HG03196 (cell line): ENCODE results near the gene BRD3.

Experiments used
- ATAC-seq: cut with Tn5 transposase; IDR thresholded peaks from one replicate; pipeline ENCODE4 v1.9.1; 2021; ENCODE audit not compliant: unreplicated experiment

BRD3 gene

GRCh38 chr9:134066913-134067851 lies 644 bp downstream of the BRD3 start:
- no peak for ATAC-seq

GRCh38 chr9:134066526-134066912 lies 1.3 kb downstream of the BRD3 start:
- no peak for ATAC-seq

- no peak for ATAC-seq
These were observed 2.0 kb downstream of the BRD3 start for GRCh38 chr9:134065612-134066419.

- ATAC-seq = no peak
These were observed 3.1 kb downstream of the BRD3 start for GRCh38 chr9:134064711-134065110.

GRCh38 chr9:134063571-134064450 lies 4.0 kb downstream of the BRD3 start:
- ATAC-seq = no peak

GRCh38 chr9:134063088-134063570 lies 4.7 kb downstream of the BRD3 start:
- no peak for ATAC-seq

- ATAC-seq = no peak
These were observed 5.3 kb downstream of the BRD3 start for GRCh38 chr9:134062461-134063087.

GRCh38 chr9:134061688-134062371 lies 6.0 kb downstream of the BRD3 start:
- ATAC-seq = no peak

GRCh38 chr9:134061019-134061687 lies 6.7 kb downstream of the BRD3 start:
- ATAC-seq = no peak

GRCh38 chr9:134060546-134060945 lies 7.3 kb downstream of the BRD3 start:
- ATAC-seq = no peak

- peak; percentile 56 for ATAC-seq
These were observed 8.0 kb downstream of the BRD3 start for GRCh38 chr9:134059661-134060395.

- no peak for ATAC-seq
These were observed 8.6 kb downstream of the BRD3 start for GRCh38 chr9:134059188-134059641.

- no peak for ATAC-seq
These were observed 9.1 kb downstream of the BRD3 start for GRCh38 chr9:134058716-134059115.

GRCh38 chr9:134057751-134058701 lies 9.8 kb downstream of the BRD3 start:
- ATAC-seq = no peak

- no peak for ATAC-seq
These were observed 10.5 kb downstream of the BRD3 start for GRCh38 chr9:134057307-134057657.

- no peak for ATAC-seq
These were observed 11.1 kb downstream of the BRD3 start for GRCh38 chr9:134056483-134057306.
